MCF 10A (cell line): ENCODE results near the gene RHOV. TPM values are rescaled to one million over a fixed set of nuclear protein-coding genes. Genes with fewer than 3 reads are reported as not detected.

Source experiments
- Bru-seq: library from RNA; stranded (reverse); fragments of 400-500 nt; gene quantifications from one replicate; lab custom pipeline; 2021; lab: Mats Ljungman, UMichigan
- BruChase-seq, 2 experiments: library from RNA; stranded (reverse); fragments of 400-500 nt; gene quantifications; one replicate each; lab custom pipeline; 2021; lab: Mats Ljungman, UMichigan
- BruUV-seq: library from RNA; stranded (reverse); fragments of 400-500 nt; replicated peaks from 2 replicates; lab custom pipeline; 2021; lab: Mats Ljungman, UMichigan
- CTCF ChIA-PET: fragments of 300-600 bp; sonication (Branson Sonifier 250); formaldehyde crosslinking; extraction: SDS; loops from one replicate; lab custom pipeline; 2021; ENCODE audit warnings: antibody characterized with exemption, inconsistent platforms; lab: Yijun Ruan, JAX
- POLR2A ChIA-PET: fragments of 300-600, 350-650 bp; sonication (Branson Sonifier 250); formaldehyde crosslinking; extraction: SDS; loops from one replicate; lab custom pipeline; 2020; ENCODE audit warnings: antibody characterized with exemption, inconsistent platforms; lab: Yijun Ruan, JAX
- DNase-seq: peaks from one replicate; pipeline ENCODE4 v3.0.0-alpha.2; 2018; ENCODE audit not compliant: unreplicated experiment
- H3K27ac Mint-ChIP-seq: one replicate; pipeline ENCODE4 v1.8.0; 2022; ENCODE audit warnings: mild to moderate bottlenecking, low read depth, mixed read lengths; ENCODE audit not compliant: unreplicated experiment
- H3K27me3 Mint-ChIP-seq: one replicate; pipeline ENCODE4 v1.8.0; 2022; ENCODE audit warnings: mixed read lengths; ENCODE audit not compliant: insufficient read depth, unreplicated experiment
- H3K36me3 Mint-ChIP-seq: one replicate; pipeline ENCODE4 v1.8.0; 2022; ENCODE audit warnings: mild to moderate bottlenecking, moderate library complexity, mixed read lengths; ENCODE audit not compliant: insufficient read depth, unreplicated experiment
- H3K4me1 Mint-ChIP-seq: one replicate; pipeline ENCODE4 v1.8.0; 2022; ENCODE audit warnings: mixed read lengths; ENCODE audit not compliant: insufficient read depth, unreplicated experiment
- H3K4me3 Mint-ChIP-seq: one replicate; pipeline ENCODE4 v1.8.0; 2022; ENCODE audit warnings: mild to moderate bottlenecking, moderate library complexity, mixed read lengths; ENCODE audit not compliant: unreplicated experiment
- H3K9me3 Mint-ChIP-seq: one replicate; pipeline ENCODE4 v1.8.0; 2022; ENCODE audit warnings: mixed read lengths; ENCODE audit not compliant: unreplicated experiment
- CTCF ChIP-seq: fragments of 200-600 bp; IDR thresholded peaks from one replicate; pipeline ENCODE4 v1.8.0; 2022; ENCODE audit warnings: antibody characterized with exemption, mild to moderate bottlenecking; ENCODE audit not compliant: unreplicated experiment
- intact Hi-C: fragments of 100-400 bp; cut with micrococcal nuclease; formaldehyde crosslinking; loops from 2 replicates; pipeline ENCODE4 v1.14.1; 2022
- long read RNA-seq: library from polyadenylated mRNA; stranded (forward); transcript quantifications from one replicate; pipeline ENCODE4 v2.0.0, GENCODE V29; 2022
- total RNA-seq: library from RNA; stranded (reverse); gene quantifications from 2 replicates; pipeline ENCODE4 v1.2.3, GENCODE V29; 2022

RHOV gene
- 1.2 and 1.7 TPM in 2 replicates for total RNA-seq
- Bru-seq, nascent RNA: percentile 40 among the genes with signal in this experiment
- BruChase-seq, experiment 1, labeled RNA remaining after a 6-hour chase: percentile 43 among the genes with signal in this experiment
- percentile 48 among the genes with signal in this experiment for BruChase-seq, experiment 2, labeled RNA remaining after a 2-hour chase
- long read RNA-seq, partial matches to known transcripts: 2 of 5 reads
- long read RNA-seq, other reads (novel, unspliced or antisense): 0 of 5 reads

GRCh38 chr15:40873694-40874561 lies at the start of gene RHOV:
RHOV (minus strand) TSS chr15:40874234; CDS start chr15:40874139, 95 bp downstream.
- Mint-ChIP-seq H3K27me3 (no peaks in the 10 kb centered on the region), H3K9me3 (no peaks in the 10 kb centered on the region)
- intact Hi-C loops: no loop called here

GRCh38 chr15:40923551-40923950 lies 49.5 kb upstream of the RHOV start:
- no peak for TF ChIP-seq CTCF
- no peak for DNase-seq
- BruUV-seq: no TSS peak
- H3K36me3 Mint-ChIP-seq: no peaks in the 10 kb centered on the region
- peaks cover 2% of the 10 kb centered on the region for H3K4me1 Mint-ChIP-seq
- CTCF ChIA-PET: interaction anchor here (1.1 to 1.3 kb wide), 2 partner anchors 18 to 19 kb away, joined by 3 to 4 read pairs; no protein-coding TSS in a partner anchor
- H3K4me3 Mint-ChIP-seq: no peak overlapping the region
- H3K27me3 Mint-ChIP-seq: peaks cover 20% of the 10 kb centered on the region
- H3K9me3 Mint-ChIP-seq: no peaks in the 10 kb centered on the region
- no peak overlapping the region for H3K27ac Mint-ChIP-seq
- intact Hi-C loops: no loop called here
- POLR2A ChIA-PET: interaction anchor here (0.7 kb wide), 1 partner anchor 81 kb away, joined by 3 read pairs; no protein-coding TSS in a partner anchor

More at GRCh38 chr15:40873694-40874561, at the start of gene RHOV:
- H3K27ac Mint-ChIP-seq: peak within 1 kb of the TSS; percentile 52
- peaks cover 5% of the 10 kb centered on the region for H3K36me3 Mint-ChIP-seq
- DNase-seq: peak; percentile 91
- CTCF ChIA-PET: interaction anchor here (0.6 to 3.6 kb wide), 9 partner anchors 21 to 105 kb away, joined by 3 to 40 read pairs (median 5); partner anchors contain the start of gene VPS18
- POLR2A ChIA-PET: interaction anchor here (0.9 to 5.5 kb wide), 11 partner anchors 14 to 179 kb away, joined by 3 to 25 read pairs (median 5); partner anchors contain the start of genes SPINT1 and VPS18
- H3K4me3 Mint-ChIP-seq: peak within 1 kb of the TSS; percentile 77
- peak; percentile 56 for TF ChIP-seq CTCF
- no TSS peak for BruUV-seq
- H3K4me1 Mint-ChIP-seq: peaks cover 41% of the 10 kb centered on the region

- Mint-ChIP-seq H3K4me3 (no peak overlapping the region), H3K27ac (no peak overlapping the region), H3K4me1 (no peaks in the 10 kb centered on the region), H3K9me3 (no peaks in the 10 kb centered on the region), H3K36me3 (no peaks in the 10 kb centered on the region), H3K27me3 (peaks cover 11% of the 10 kb centered on the region)
- TF ChIP-seq CTCF: no peak
- ChIA-PET POLR2A (no interaction called here), CTCF (interaction anchor here (1.3 kb wide), 1 partner anchor 18 kb away, joined by 4 read pairs; no protein-coding TSS in a partner anchor)
- no TSS peak for BruUV-seq
- intact Hi-C loops: no loop called here
- DNase-seq: no peak
These were observed 48.6 kb upstream of the RHOV start for GRCh38 chr15:40922608-40923005.
